MM.1S (cell line): ENCODE data around the gene EFCAB6.

Experiments
- CTCF ChIP-seq: fragments of 300-600 bp; sonication (generic); IDR thresholded peaks from 2 replicates; pipeline ENCODE4 v1.5.1; 2016; ENCODE audit warnings: antibody characterized with exemption, low read length, mixed read lengths
- EZH2 ChIP-seq: fragments of 300-600 bp; sonication (generic); optimal IDR thresholded peaks from 2 replicates; pipeline ENCODE3; 2017; ENCODE audit warnings: low read depth, mild to moderate bottlenecking, antibody characterized with exemption, low read length, mixed read lengths
- EZH2phosphoT487 ChIP-seq: fragments of 300-600 bp; sonication (generic); IDR thresholded peaks from 2 replicates; pipeline ENCODE4 v1.6.1; 2018; ENCODE audit warnings: antibody characterized with exemption, low read length

DNA sequence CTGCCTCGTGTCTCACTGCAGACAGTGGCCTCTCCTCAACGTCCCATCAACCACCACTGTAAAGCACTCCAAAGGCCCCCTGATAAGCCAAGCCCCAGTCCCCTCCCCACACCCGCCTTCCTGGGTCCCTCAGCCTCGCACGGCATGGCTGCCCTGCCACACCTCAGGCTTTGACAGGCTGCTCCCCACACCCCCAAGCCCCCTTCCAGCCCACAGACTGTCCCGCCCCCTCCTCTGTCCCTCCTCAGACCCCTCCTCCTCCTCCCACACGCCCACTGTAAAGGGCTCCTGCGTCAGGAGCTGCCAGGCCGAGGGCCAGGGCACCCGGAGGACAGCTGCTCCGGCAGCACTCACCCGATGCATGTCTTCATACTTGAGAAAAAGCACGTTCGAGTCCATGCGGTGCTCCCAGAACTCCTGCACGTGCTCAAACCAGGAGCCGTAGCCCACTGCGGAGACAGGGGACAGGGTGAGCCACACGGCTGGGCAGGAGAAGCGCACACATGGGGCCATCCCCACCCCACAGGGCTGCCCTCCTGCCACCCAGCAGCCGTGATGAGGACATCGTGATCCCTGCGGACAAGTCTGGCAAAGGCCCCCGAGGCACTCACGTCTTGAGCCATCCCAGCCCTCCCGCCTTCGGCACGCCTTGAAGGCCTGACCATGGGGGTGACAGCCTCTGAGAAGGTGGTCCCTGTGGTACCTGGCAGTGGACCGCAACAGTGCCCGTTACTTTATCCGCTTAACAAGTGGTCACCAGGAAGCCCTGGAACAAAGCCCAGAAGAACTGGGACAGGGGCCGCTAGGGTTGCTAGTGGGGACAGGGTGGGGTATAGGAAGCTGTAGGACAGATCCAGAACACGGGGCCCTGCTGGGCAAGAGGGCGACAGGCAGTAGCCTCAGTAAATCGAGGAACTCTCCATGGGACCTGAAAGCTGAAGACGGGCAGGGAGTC, 21.5 kb upstream of the EFCAB6 start:
- TF ChIP-seq CTCF (no peak), EZH2phosphoT487 (no peak), EZH2 (no peak)
